KOPT-K1 (cell line): Measurements from ENCODE around the gene G2E3.
"Not testable (repeated sequence)": the region's sequence is repeated elsewhere in the genome, so short reads cannot be mapped to it uniquely, and the experiment has no call there.

Experiments used
- H3K27ac ChIP-seq: fragments of 200-600 bp; sonication (generic); 2 replicates; pipeline ENCODE4 v1.5.1; 2016; ENCODE audit warnings: antibody characterized with exemption, mild to moderate bottlenecking, low read depth, low read length; ENCODE audit not compliant: poor library complexity, severe bottlenecking
- H3K36me3 ChIP-seq: fragments of 200-600 bp; sonication (generic); 2 replicates; pipeline ENCODE4 v1.5.1; 2017; ENCODE audit warnings: antibody characterized with exemption, mild to moderate bottlenecking, low read length, moderate library complexity; ENCODE audit not compliant: insufficient read depth
- H3K9me3 ChIP-seq: fragments of 200-600 bp; sonication (generic); 2 replicates; pipeline ENCODE4 v1.5.1; 2017; ENCODE audit warnings: antibody characterized with exemption, low read length, mild to moderate bottlenecking; ENCODE audit not compliant: insufficient read depth, poor library complexity, severe bottlenecking

G2E3 gene

GRCh38 chr14:30607156-30607780 is 48.3 kb downstream of the G2E3 start:
- Histone ChIP-seq H3K9me3 (no peaks in the 10 kb centered on the region), H3K36me3 (peaks cover 99% of the 10 kb centered on the region), H3K27ac (no peak overlapping the region)

GRCh38 chr14:30608533-30609006 is 49.6 kb downstream of the G2E3 start:
- no peaks in the 10 kb centered on the region for H3K9me3 ChIP-seq
- H3K27ac ChIP-seq: no peak overlapping the region
- peaks cover 98% of the 10 kb centered on the region for H3K36me3 ChIP-seq

- Histone ChIP-seq H3K36me3 (peaks cover 94% of the 10 kb centered on the region), H3K27ac (no peak overlapping the region), H3K9me3 (no peaks in the 10 kb centered on the region)
Measured at GRCh38 chr14:30610787-30611343, 51.9 kb downstream of the G2E3 start.

- Histone ChIP-seq H3K9me3 (no peaks in the 10 kb centered on the region), H3K27ac (no peak overlapping the region), H3K36me3 (peaks cover 87% of the 10 kb centered on the region)
Measured at GRCh38 chr14:30614155-30614554, 55.2 kb downstream of the G2E3 start.

DNA sequence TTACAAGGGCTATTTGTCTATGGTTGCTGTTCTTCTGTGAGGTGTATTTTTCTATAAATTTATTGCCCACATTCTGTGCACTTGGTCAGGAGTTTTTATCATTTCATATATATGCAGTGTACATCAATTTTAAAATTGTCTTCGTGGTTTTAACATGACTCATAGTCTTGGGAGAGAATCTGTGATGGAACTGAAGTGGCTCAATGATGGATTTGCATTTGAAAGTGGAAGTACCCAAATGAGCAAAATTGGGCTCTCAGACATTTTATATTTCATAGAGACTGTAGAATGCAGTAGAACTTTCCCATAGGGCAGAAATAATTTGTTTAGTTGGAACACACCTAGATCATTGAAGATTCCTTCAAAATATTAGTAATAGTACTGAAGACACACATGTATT is 61.2 kb downstream of the G2E3 start:
- peaks cover 38% of the 10 kb centered on the region for H3K36me3 ChIP-seq
- H3K9me3 ChIP-seq: no peaks in the 10 kb centered on the region
- H3K27ac ChIP-seq: no peak overlapping the region

DNA sequence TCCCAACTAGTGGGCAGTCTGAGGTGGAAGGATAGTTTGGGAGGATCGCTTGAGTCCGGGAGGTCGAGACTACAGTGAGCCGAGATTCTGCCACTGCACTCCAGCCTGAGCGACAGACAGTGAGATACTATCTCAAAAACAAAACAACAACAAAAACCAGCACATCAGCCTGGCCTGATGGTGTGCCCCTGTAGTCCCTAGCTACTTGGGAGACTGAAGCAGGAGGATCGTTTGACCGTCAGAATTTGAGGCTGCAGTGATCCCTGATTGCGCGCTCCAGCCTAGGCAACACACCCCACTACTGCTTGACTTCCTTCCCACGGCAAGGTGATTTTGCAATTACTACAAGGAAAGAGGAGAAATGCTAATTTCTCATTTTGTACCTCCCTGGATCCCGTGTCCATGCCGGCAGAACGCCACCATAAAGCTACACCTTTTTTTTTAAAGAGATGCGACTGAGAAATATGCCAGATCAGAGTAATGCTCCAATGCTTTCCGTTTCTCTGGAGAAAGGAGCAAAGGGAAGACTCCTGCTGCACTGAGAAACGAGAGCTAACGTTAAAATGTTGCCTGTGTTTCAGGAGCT is 62.5 kb downstream of the G2E3 start:
- H3K27ac ChIP-seq: peak overlapping the region; percentile 80
- peaks cover 26% of the 10 kb centered on the region for H3K36me3 ChIP-seq
- no peaks in the 10 kb centered on the region for H3K9me3 ChIP-seq

DNA sequence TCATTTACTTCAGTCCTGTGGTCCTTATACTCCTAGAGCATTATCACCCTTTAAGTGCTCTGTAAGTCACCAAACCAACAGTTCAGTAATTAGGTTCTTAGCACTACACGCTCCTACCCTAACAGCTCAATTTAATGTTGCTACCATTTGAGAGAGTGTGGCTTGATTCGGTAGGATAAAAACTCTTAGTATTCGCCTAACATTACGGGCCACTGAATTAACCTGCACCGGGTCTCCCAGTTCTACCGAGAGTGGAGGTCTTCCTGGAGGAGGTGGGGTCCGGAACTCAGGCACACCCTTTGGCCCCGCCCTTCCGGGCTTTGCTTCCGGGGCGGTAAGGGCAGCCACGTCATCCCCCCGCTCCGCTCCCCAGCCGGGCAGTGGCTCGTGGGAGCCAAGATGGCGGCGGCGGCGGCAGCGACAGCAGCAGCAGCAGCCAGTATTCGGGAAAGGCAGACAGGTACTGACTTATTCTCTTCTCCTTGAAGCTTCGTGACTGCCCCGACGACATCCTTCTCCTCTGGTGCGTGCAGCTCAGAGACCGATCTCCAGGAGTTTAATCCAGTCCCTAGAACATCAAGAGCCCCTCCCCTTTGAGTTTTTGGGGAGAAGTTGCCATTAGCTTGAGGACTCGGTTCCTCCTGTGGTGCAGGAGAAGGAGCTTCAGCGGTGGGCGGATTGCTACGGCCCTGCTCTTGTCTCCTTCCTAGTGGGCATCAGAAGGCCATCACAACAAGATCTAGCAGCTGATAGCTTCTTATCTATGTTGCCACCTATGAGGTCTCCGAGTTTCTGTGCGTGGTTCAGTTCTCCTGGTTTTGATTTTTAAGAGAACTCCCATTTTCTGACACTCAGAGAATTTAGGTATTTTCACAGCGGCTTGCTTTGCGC is 63.2 kb downstream of the G2E3 start, which contains the start of gene SCFD1:
TSS of gene SCFD1 (plus strand) at position 380 of the 891 bp plus-strand sequence. CDS start at position 400, 20 bp downstream.
- Histone ChIP-seq H3K9me3 (no peaks in the 10 kb centered on the region), H3K36me3 (peaks cover 18% of the 10 kb centered on the region), H3K27ac (peak within 1 kb of the TSS; percentile 80)

DNA sequence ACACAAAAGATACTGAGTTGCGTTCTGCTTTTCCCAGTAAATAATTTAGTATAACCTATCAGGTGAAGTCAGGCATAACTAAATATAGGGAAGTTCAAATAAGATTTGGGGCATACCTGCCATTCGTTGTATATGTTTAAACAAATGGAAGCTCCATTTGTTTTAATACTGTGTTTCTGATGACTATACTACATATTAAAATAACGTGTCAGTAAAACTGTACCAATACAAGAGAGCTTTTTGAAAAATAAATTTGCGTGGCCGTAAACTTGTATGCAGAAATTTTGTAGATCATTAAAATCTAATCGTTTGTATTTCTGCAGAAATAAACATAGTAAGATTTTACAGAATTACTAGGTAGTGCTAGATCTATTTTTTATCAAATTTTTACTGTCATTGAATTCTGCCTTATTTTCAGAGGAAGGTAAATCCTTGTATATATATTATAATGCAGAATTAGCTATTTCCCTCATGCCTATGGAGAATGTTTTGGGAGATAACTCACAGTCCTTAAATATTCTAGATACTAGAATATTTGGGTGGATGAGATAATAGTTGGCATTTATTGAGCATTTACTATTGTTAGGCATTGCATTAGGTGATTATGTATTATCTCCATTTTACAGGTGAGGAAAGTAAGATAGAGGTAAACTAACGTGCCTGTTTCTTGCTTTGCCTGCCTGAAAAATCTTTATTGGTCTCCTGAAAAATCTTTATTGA is 64.6 kb downstream of the G2E3 start:
- H3K27ac ChIP-seq: no peak overlapping the region
- peaks cover 10% of the 10 kb centered on the region for H3K36me3 ChIP-seq
- H3K9me3 ChIP-seq: no peaks in the 10 kb centered on the region

DNA sequence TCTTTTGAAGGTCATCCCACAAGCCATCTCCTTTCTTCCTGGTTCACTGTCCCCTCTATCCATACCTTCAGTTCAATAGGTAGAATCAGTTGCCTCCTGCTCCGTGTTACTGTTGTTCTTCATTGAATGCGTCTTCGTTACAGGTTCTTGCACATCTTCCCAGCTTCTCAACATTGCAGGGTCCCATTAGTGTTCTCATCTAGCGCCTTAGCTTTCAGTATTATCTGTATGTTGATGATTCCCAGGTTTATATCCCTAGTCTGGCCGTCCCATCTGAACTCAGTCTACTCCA is 65.1 kb downstream of the G2E3 start:
- Histone ChIP-seq H3K9me3 (no peaks in the 10 kb centered on the region), H3K36me3 (peaks cover 10% of the 10 kb centered on the region), H3K27ac (no peak overlapping the region)

DNA sequence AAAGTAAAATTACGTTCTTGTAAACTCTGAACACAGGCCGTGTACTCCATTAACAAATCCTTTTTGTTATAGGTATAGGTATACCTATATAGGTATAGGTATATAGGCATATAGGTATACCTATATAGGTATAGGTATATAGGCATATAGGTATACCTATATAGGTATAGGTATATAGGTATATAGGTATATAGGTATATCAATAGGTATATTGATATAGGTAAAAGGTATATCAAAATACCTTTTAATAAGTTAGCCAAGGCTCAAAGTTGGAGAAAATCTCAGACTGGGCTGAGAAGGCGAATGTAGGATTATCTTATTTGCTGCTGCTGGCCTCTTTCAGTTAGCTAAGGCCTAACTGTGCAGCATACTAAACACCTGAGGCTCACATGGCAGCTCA is 66.6 kb downstream of the G2E3 start:
- Histone ChIP-seq H3K36me3 (peaks cover 15% of the 10 kb centered on the region), H3K9me3 (no peaks in the 10 kb centered on the region), H3K27ac (no peak overlapping the region)

DNA sequence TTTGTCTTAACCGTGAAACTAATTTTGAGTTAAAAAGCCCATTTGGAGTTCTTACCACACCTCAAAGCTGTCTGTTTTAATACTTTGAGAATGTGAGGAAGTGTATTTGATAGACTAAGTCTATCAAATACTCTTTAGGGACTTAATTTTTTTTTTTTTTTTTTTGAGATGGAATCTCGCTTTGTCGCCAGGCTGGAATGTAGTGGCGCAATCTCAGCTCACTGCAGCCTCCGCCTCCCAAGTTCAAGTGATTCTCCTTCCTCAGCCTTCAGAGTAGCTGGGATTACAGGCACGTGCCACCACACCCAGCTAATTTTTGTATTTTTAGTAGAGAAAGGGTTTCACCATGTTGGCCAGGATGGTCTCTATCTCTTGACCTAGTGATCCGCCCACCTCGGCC is 70.5 kb downstream of the G2E3 start:
- H3K36me3 ChIP-seq: peaks cover 32% of the 10 kb centered on the region
- not testable (repeated sequence) for H3K27ac ChIP-seq, H3K9me3 ChIP-seq

DNA sequence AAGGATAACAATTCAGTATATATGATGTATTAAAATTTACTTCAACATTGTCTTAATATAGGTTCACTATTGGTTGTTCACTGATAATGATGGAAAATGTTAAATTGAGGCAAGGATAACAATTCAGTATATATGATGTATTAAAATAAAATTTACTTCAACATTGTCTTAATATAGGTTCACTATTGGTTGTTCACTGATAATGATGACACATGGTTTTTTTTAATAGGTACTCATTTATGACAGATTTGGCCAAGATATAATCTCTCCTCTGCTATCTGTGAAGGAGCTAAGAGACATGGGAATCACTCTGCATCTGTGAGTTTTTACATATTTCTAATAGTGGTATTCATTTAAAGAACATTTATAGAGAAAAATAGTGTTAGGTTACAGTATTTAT is 71.3 kb downstream of the G2E3 start:
- peaks cover 35% of the 10 kb centered on the region for H3K36me3 ChIP-seq
- H3K9me3 ChIP-seq: no peaks in the 10 kb centered on the region
- H3K27ac ChIP-seq: no peak overlapping the region

GRCh38 chr14:30632730-30633129 is 73.8 kb downstream of the G2E3 start:
- Histone ChIP-seq H3K36me3 (peaks cover 55% of the 10 kb centered on the region), H3K27ac (no peak overlapping the region), H3K9me3 (no peaks in the 10 kb centered on the region)

GRCh38 chr14:30638926-30639325 is 80.0 kb downstream of the G2E3 start:
- peaks cover 3% of the 10 kb centered on the region for H3K9me3 ChIP-seq
- H3K36me3 ChIP-seq: peaks cover 79% of the 10 kb centered on the region
- H3K27ac ChIP-seq: no peak overlapping the region

GRCh38 chr14:30641207-30641606 is 82.2 kb downstream of the G2E3 start:
- Histone ChIP-seq H3K9me3 (peaks cover 21% of the 10 kb centered on the region), H3K27ac (no peak overlapping the region), H3K36me3 (peaks cover 83% of the 10 kb centered on the region)
